Panc1 (cell line): ENCODE measurements around the gene PELI1. TPM values are rescaled to one million over a fixed set of nuclear protein-coding genes. Genes with fewer than 3 reads are reported as not detected.

Experiments used
- ATAC-seq: fragments of 200-7000 bp; cut with Tn5 transposase; 2 replicates; pipeline ENCODE4 v1.9.1; 2020; ENCODE audit warnings: mild to moderate bottlenecking, moderate library complexity
- BruUV-seq: library from RNA; stranded (reverse); fragments of 400-500 nt; replicated peaks from 2 replicates; lab custom pipeline; 2021; lab: Mats Ljungman, UMichigan
- CTCF ChIA-PET: fragments of 300-600 bp; sonication (Branson Sonifier 250); formaldehyde crosslinking; loops from one replicate; lab custom pipeline; 2022; ENCODE audit warnings: antibody characterized with exemption; lab: Charles Lee
- POLR2A ChIA-PET: fragments of 300-600 bp; sonication (Branson Sonifier 250); formaldehyde crosslinking; loops from one replicate; lab custom pipeline; 2022; ENCODE audit warnings: antibody characterized with exemption; lab: Charles Lee
- DNase-seq: peaks from one replicate; pipeline ENCODE4 v3.0.0-alpha.2; 2010; ENCODE audit warnings: low read depth, low spot score
- H3K27ac ChIP-seq: 2 replicates; pipeline ENCODE4 v1.5.1; 2011; ENCODE audit warnings: mild to moderate bottlenecking, low read length, inconsistent platforms
- H3K27me3 ChIP-seq: fragments of 200-500 bp; sonication (Bioruptor generic); 2 replicates; pipeline ENCODE4 v1.6.0; 2014; ENCODE audit warnings: low read length, inconsistent platforms; ENCODE audit not compliant: control insufficient read depth, insufficient read depth
- H3K36me3 ChIP-seq: fragments of 200-500 bp; sonication (Bioruptor generic); 2 replicates; pipeline ENCODE4 v1.5.1; 2014; ENCODE audit warnings: inconsistent platforms, mild to moderate bottlenecking, low read length, moderate library complexity; ENCODE audit not compliant: control insufficient read depth, insufficient read depth
- H3K4me1 ChIP-seq: 2 replicates; pipeline ENCODE4 v1.5.1; 2011; ENCODE audit warnings: inconsistent platforms, mild to moderate bottlenecking, low read length, moderate library complexity; ENCODE audit not compliant: control insufficient read depth, insufficient read depth
- H3K4me3 ChIP-seq, 2 experiments: 2 replicates each; pipeline ENCODE4 v1.5.1; 2011 to 2012; ENCODE audit warnings: low read depth in 2 of 2, low read length in 2 of 2, mild to moderate bottlenecking in 2 of 2, inconsistent platforms in 1 of 2, moderate library complexity in 1 of 2
- H3K9me3 ChIP-seq: fragments of 200-500 bp; sonication (Bioruptor generic); 2 replicates; pipeline ENCODE4 v1.5.1; 2014; ENCODE audit warnings: low read depth, mild to moderate bottlenecking, inconsistent platforms, low read length, moderate library complexity; ENCODE audit not compliant: control insufficient read depth, insufficient read depth
- POLR2AphosphoS5 ChIP-seq: IDR thresholded peaks from 2 replicates; pipeline ENCODE4 v1.6.1; 2012; ENCODE audit warnings: mild to moderate bottlenecking, low read depth, low read length, moderate library complexity
- SIN3A ChIP-seq: IDR thresholded peaks from 2 replicates; pipeline ENCODE4 v1.6.1; 2012; ENCODE audit warnings: low read depth, mild to moderate bottlenecking, low read length, moderate library complexity, borderline replicate concordance; ENCODE audit not compliant: insufficient read depth
- TCF7L2 ChIP-seq: IDR thresholded peaks from 2 replicates; pipeline ENCODE4 v1.6.1; 2011; ENCODE audit warnings: mild to moderate bottlenecking, low read depth, low read length, inconsistent platforms
- in situ Hi-C: cut with HindIII; loops from 2 replicates; pipeline ENCODE4 v1.10.0; 2016; ENCODE audit warnings: low sequenced_read_pairs, low pct_unique_long_range_greater_than_20kb
- intact Hi-C: fragments of 100-400 bp; cut with micrococcal nuclease; formaldehyde crosslinking; loops from one replicate; pipeline ENCODE4 v1.10.0; 2022; ENCODE audit not compliant: unreplicated experiment
- total RNA-seq: library from RNA; stranded (reverse); gene quantifications from one replicate; pipeline ENCODE4 v1.2.1, GENCODE V29; 2021; ENCODE audit not compliant: unreplicated experiment
- TF ChIP-seq, protein P1 (sequence below): fragments of 450-650 bp; IDR thresholded peaks from 2 replicates; pipeline ENCODE4 v1.5.1; 2017; ENCODE audit warnings: mild to moderate bottlenecking
- TF ChIP-seq, protein P2 (sequence below), 2 experiments: IDR thresholded peaks; 2 replicates each; pipeline ENCODE4 v1.6.1; 2011 to 2012; ENCODE audit warnings: low read depth in 2 of 2, control low read depth in 1 of 2, low read length in 1 of 2, mild to moderate bottlenecking in 1 of 2, moderate library complexity in 1 of 2; ENCODE audit not compliant: insufficient read depth in 1 of 2

The PELI1 gene
- total RNA-seq, 1 experiment from 2014 or later = 6.7 TPM

DNA sequence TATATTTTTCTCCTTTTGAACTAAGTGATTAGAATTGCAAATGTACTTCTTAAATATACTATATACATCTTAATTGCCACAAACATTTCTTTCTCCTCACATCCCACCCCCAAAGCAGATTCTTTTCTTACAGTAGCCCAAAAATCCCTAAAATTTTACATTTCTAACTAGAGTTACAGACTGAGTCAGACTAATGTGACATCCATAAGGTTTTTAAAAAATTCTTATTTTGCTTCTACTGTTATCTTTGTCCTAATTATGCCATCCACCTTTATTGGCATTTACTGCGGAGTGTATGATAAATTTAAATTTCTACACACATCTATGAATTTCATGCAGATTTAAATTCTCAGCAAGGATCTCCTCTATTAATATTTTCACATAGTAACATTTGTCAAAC lies 15.8 kb downstream of the PELI1 start:
- H3K4me3 ChIP-seq = no peak overlapping the region
- no peaks in the 10 kb centered on the region for H3K9me3 ChIP-seq
- ChIA-PET CTCF (no interaction called here), POLR2A (no interaction called here)
- ATAC-seq (no peak), DNase-seq (no peak)
- TF ChIP-seq, protein P1, sequence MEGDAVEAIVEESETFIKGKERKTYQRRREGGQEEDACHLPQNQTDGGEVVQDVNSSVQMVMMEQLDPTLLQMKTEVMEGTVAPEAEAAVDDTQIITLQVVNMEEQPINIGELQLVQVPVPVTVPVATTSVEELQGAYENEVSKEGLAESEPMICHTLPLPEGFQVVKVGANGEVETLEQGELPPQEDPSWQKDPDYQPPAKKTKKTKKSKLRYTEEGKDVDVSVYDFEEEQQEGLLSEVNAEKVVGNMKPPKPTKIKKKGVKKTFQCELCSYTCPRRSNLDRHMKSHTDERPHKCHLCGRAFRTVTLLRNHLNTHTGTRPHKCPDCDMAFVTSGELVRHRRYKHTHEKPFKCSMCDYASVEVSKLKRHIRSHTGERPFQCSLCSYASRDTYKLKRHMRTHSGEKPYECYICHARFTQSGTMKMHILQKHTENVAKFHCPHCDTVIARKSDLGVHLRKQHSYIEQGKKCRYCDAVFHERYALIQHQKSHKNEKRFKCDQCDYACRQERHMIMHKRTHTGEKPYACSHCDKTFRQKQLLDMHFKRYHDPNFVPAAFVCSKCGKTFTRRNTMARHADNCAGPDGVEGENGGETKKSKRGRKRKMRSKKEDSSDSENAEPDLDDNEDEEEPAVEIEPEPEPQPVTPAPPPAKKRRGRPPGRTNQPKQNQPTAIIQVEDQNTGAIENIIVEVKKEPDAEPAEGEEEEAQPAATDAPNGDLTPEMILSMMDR = no peak
- TF ChIP-seq POLR2AphosphoS5 (no peak), SIN3A (no peak), TCF7L2 (no peak)
- TF ChIP-seq, protein P2, sequence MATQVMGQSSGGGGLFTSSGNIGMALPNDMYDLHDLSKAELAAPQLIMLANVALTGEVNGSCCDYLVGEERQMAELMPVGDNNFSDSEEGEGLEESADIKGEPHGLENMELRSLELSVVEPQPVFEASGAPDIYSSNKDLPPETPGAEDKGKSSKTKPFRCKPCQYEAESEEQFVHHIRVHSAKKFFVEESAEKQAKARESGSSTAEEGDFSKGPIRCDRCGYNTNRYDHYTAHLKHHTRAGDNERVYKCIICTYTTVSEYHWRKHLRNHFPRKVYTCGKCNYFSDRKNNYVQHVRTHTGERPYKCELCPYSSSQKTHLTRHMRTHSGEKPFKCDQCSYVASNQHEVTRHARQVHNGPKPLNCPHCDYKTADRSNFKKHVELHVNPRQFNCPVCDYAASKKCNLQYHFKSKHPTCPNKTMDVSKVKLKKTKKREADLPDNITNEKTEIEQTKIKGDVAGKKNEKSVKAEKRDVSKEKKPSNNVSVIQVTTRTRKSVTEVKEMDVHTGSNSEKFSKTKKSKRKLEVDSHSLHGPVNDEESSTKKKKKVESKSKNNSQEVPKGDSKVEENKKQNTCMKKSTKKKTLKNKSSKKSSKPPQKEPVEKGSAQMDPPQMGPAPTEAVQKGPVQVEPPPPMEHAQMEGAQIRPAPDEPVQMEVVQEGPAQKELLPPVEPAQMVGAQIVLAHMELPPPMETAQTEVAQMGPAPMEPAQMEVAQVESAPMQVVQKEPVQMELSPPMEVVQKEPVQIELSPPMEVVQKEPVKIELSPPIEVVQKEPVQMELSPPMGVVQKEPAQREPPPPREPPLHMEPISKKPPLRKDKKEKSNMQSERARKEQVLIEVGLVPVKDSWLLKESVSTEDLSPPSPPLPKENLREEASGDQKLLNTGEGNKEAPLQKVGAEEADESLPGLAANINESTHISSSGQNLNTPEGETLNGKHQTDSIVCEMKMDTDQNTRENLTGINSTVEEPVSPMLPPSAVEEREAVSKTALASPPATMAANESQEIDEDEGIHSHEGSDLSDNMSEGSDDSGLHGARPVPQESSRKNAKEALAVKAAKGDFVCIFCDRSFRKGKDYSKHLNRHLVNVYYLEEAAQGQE (IDR thresholded peaks at IDR 0.05; ENCODE audit: insufficient read depth in 1 of 2, low read depth in 2 of 2, low read length in 1 of 2) = no peak
- no peak overlapping the region for H3K27ac ChIP-seq
- H3K4me1 ChIP-seq = no peaks in the 10 kb centered on the region
- H3K27me3 ChIP-seq = no peaks in the 10 kb centered on the region
- H3K36me3 ChIP-seq = no peaks in the 10 kb centered on the region
- intact Hi-C loops = no loop called here
- in situ Hi-C loops = no loop called here
- BruUV-seq = no TSS peak

DNA sequence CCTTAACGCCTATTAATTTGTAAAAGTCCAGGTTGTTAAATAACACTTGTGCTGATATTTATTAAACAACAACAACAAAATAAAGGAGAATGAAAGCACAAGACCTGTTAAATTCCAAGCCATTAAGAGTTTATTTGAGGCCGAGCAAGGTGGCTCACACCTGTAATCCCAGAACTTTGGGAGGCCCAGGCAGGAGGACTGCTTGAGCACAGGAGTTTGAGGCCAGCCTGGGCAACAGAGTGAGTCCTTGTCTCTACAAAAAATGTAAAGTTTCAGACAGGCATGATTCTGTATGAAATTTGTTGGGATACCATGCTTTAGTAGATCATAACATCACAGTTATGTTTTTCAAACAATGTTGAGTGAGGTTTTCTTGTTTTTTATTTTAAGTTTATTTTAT lies 17.1 kb downstream of the PELI1 start:
- in situ Hi-C loops (no loop called here), intact Hi-C loops (no loop called here)
- H3K36me3 ChIP-seq = no peaks in the 10 kb centered on the region
- TF ChIP-seq, protein P2 (IDR thresholded peaks at IDR 0.05; ENCODE audit: insufficient read depth in 1 of 2, low read depth in 2 of 2, low read length in 1 of 2) = no peak
- TF ChIP-seq, protein P1 = no peak
- no peak for TF ChIP-seq SIN3A
- TF ChIP-seq POLR2AphosphoS5 = no peak
- TF ChIP-seq TCF7L2 = no peak
- no peak overlapping the region for H3K27ac ChIP-seq
- H3K27me3 ChIP-seq = no peaks in the 10 kb centered on the region
- no TSS peak for BruUV-seq
- DNase-seq = no peak
- H3K4me3 ChIP-seq = no peak overlapping the region
- ATAC-seq = no peak
- no peaks in the 10 kb centered on the region; the same call in 1 of the 2 replicates for H3K4me1 ChIP-seq
- ChIA-PET POLR2A (no interaction called here), CTCF (no interaction called here)
- H3K9me3 ChIP-seq = no peaks in the 10 kb centered on the region
